A549 (cell line): ENCODE data around the gene LRP3.

Experiments
- EP300 ChIP-seq, 2 experiments: fragments of >200 bp; sonication (Bioruptor Twin); formaldehyde crosslinking; IDR thresholded peaks; 2 replicates in 1 of 2; 3 replicates in 1 of 2; pipeline ENCODE4 v1.6.1; 2016 to 2017
- POLR2A ChIP-seq: IDR thresholded peaks from 2 replicates; pipeline ENCODE4 v1.6.1; 2012; ENCODE audit warnings: mild to moderate bottlenecking, low read length
- RCOR1 ChIP-seq: fragments of 150-350 bp; IDR thresholded peaks from 2 replicates; pipeline ENCODE4 v1.6.1; 2014; ENCODE audit warnings: antibody characterized with exemption, low read length, low read depth
- RFX5 ChIP-seq: fragments of 450-650 bp; IDR thresholded peaks from 2 replicates; pipeline ENCODE4 v1.7.1; 2014; ENCODE audit warnings: antibody characterized with exemption, mild to moderate bottlenecking, moderate library complexity
- ZNF302 ChIP-seq: fragments of 250-450 bp; sonication (Bioruptor Pico); IDR thresholded peaks from 2 replicates; pipeline ENCODE4 v1.9.0; 2021; ENCODE audit warnings: inconsistent platforms, mild to moderate bottlenecking, moderate library complexity
- TF ChIP-seq, protein P1 (sequence below): fragments of >200 bp; sonication (Bioruptor Twin); formaldehyde crosslinking; IDR thresholded peaks from 3 replicates; pipeline ENCODE4 v1.5.1; 2016
- TF ChIP-seq, protein P2 (sequence below): fragments of 150-350 bp; IDR thresholded peaks from 2 replicates; pipeline ENCODE4 v1.6.1; 2014; ENCODE audit warnings: low read depth, mild to moderate bottlenecking, low read length

DNA sequence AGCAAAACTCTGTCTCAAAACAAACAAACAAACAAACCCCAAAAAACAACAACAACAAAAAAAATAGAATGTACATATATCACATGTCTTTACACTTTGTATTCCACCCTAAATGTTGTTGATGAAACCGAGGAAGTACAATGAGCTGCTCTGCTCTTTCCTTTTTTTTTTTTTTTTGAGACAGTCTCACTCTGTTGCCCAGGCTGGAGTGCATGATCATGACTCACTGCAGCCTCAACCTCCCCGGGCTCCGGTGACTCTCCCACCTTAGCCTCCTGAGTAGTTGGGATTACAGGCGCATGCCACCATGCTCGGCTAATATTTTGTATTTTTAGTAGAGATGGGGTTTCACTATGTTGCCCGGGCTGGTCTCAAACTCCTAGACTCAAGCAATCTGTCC lies 30.6 kb upstream of the LRP3 start:
- TF ChIP-seq, protein P1, sequence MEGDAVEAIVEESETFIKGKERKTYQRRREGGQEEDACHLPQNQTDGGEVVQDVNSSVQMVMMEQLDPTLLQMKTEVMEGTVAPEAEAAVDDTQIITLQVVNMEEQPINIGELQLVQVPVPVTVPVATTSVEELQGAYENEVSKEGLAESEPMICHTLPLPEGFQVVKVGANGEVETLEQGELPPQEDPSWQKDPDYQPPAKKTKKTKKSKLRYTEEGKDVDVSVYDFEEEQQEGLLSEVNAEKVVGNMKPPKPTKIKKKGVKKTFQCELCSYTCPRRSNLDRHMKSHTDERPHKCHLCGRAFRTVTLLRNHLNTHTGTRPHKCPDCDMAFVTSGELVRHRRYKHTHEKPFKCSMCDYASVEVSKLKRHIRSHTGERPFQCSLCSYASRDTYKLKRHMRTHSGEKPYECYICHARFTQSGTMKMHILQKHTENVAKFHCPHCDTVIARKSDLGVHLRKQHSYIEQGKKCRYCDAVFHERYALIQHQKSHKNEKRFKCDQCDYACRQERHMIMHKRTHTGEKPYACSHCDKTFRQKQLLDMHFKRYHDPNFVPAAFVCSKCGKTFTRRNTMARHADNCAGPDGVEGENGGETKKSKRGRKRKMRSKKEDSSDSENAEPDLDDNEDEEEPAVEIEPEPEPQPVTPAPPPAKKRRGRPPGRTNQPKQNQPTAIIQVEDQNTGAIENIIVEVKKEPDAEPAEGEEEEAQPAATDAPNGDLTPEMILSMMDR: no peak
- no peak for TF ChIP-seq POLR2A
- TF ChIP-seq EP300 (IDR thresholded peaks at IDR 0.05): no peak
- no peak for TF ChIP-seq RCOR1
- TF ChIP-seq, protein P2, sequence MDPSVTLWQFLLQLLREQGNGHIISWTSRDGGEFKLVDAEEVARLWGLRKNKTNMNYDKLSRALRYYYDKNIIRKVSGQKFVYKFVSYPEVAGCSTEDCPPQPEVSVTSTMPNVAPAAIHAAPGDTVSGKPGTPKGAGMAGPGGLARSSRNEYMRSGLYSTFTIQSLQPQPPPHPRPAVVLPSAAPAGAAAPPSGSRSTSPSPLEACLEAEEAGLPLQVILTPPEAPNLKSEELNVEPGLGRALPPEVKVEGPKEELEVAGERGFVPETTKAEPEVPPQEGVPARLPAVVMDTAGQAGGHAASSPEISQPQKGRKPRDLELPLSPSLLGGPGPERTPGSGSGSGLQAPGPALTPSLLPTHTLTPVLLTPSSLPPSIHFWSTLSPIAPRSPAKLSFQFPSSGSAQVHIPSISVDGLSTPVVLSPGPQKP: no peak
- no peak for TF ChIP-seq ZNF302 (CRISPR knock-in tag)
- no peak for TF ChIP-seq RFX5
